ENCODE results near the gene PATJ.

The PATJ gene

DNA sequence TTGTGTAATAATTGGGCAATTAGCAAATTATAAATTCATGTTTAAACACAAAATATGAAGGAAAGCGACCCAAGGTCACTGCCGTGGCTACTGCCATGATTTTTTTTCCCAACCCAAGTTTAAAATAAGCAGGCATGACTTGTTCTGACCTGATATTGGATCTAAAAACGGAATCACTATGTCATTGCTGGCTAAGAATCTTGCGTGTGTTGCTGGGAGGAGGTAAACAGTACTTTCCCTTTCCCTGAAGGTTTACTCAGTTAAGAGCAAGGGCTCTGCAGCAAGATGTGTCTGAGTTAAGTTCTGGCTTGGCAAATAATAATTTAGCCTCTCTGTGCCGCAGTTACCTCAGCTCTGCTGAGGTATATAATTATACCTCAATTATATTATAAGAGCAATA is 326.7 kb downstream of the PATJ start:
- Histone ChIP-seq H3K4me1 (ENCODE audit: control insufficient read depth, insufficient read depth, low read length) (peaks cover 6% of the 10 kb centered on the region; the same call in 1 of the 2 replicates), H3K9me3 (ENCODE audit: control insufficient read depth, insufficient read depth, low read depth, low read length) (no peaks in the 10 kb centered on the region), H3K27ac (ENCODE audit: extremely low read depth, low read depth, low read length) (no peak overlapping the region), H3K36me3 (ENCODE audit: control insufficient read depth in 2 of 2, insufficient read depth in 1 of 2, low read length in 2 of 2) (no peaks in the 10 kb centered on the region), H3K4me3 (ENCODE audit: low read depth, low read length) (no peak overlapping the region)
- ChIA-PET CTCF (interaction anchor here (0.6 to 2.3 kb wide), 2 partner anchors 14 to 104 kb away, joined by 3 to 8 read pairs; no protein-coding TSS in a partner anchor), POLR2A (no interaction called here)
- no peak for TF ChIP-seq ZNF792 (tag by site-specific recombination; IDR thresholded peaks at IDR 0.05)
- TF ChIP-seq ZNF155 (tag by site-specific recombination; IDR thresholded peaks at IDR 0.05): no peak
- TF ChIP-seq, protein P1, sequence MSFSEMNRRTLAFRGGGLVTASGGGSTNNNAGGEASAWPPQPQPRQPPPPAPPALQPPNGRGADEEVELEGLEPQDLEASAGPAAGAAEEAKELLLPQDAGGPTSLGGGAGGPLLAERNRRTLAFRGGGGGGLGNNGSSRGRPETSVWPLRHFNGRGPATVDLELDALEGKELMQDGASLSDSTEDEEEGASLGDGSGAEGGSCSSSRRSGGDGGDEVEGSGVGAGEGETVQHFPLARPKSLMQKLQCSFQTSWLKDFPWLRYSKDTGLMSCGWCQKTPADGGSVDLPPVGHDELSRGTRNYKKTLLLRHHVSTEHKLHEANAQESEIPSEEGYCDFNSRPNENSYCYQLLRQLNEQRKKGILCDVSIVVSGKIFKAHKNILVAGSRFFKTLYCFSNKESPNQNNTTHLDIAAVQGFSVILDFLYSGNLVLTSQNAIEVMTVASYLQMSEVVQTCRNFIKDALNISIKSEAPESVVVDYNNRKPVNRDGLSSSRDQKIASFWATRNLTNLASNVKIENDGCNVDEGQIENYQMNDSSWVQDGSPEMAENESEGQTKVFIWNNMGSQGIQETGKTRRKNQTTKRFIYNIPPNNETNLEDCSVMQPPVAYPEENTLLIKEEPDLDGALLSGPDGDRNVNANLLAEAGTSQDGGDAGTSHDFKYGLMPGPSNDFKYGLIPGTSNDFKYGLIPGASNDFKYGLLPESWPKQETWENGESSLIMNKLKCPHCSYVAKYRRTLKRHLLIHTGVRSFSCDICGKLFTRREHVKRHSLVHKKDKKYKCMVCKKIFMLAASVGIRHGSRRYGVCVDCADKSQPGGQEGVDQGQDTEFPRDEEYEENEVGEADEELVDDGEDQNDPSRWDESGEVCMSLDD (tag by site-specific recombination; IDR thresholded peaks at IDR 0.05): no peak
- no peak for TF ChIP-seq ZNF366 (tag by site-specific recombination; conservative IDR thresholded peaks at IDR 0.05)
- no peak for TF ChIP-seq ZNF416 (tag by site-specific recombination; IDR thresholded peaks at IDR 0.05)
- TF ChIP-seq SP7 (tag by site-specific recombination; IDR thresholded peaks at IDR 0.05): no peak
- TF ChIP-seq ZNF610 (tag by site-specific recombination; IDR thresholded peaks at IDR 0.05; ENCODE audit: borderline replicate concordance): no peak
- no peak for TF ChIP-seq ZNF677 (tag by site-specific recombination; IDR thresholded peaks at IDR 0.05)
- TF ChIP-seq, protein P2, sequence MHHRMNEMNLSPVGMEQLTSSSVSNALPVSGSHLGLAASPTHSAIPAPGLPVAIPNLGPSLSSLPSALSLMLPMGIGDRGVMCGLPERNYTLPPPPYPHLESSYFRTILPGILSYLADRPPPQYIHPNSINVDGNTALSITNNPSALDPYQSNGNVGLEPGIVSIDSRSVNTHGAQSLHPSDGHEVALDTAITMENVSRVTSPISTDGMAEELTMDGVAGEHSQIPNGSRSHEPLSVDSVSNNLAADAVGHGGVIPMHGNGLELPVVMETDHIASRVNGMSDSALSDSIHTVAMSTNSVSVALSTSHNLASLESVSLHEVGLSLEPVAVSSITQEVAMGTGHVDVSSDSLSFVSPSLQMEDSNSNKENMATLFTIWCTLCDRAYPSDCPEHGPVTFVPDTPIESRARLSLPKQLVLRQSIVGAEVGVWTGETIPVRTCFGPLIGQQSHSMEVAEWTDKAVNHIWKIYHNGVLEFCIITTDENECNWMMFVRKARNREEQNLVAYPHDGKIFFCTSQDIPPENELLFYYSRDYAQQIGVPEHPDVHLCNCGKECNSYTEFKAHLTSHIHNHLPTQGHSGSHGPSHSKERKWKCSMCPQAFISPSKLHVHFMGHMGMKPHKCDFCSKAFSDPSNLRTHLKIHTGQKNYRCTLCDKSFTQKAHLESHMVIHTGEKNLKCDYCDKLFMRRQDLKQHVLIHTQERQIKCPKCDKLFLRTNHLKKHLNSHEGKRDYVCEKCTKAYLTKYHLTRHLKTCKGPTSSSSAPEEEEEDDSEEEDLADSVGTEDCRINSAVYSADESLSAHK (tag by site-specific recombination; IDR thresholded peaks at IDR 0.05): no peak
- no peak for TF ChIP-seq ZNF426 (tag by site-specific recombination; IDR thresholded peaks at IDR 0.05)
- TF ChIP-seq, protein P3, sequence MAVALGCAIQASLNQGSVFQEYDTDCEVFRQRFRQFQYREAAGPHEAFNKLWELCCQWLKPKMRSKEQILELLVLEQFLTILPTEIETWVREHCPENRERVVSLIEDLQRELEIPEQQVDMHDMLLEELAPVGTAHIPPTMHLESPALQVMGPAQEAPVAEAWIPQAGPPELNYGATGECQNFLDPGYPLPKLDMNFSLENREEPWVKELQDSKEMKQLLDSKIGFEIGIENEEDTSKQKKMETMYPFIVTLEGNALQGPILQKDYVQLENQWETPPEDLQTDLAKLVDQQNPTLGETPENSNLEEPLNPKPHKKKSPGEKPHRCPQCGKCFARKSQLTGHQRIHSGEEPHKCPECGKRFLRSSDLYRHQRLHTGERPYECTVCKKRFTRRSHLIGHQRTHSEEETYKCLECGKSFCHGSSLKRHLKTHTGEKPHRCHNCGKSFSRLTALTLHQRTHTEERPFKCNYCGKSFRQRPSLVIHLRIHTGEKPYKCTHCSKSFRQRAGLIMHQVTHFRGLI (tag by site-specific recombination; IDR thresholded peaks at IDR 0.05): no peak
- TF ChIP-seq ZNF404 (tag by site-specific recombination; IDR thresholded peaks at IDR 0.05): no peak
- TF ChIP-seq, protein P4, sequence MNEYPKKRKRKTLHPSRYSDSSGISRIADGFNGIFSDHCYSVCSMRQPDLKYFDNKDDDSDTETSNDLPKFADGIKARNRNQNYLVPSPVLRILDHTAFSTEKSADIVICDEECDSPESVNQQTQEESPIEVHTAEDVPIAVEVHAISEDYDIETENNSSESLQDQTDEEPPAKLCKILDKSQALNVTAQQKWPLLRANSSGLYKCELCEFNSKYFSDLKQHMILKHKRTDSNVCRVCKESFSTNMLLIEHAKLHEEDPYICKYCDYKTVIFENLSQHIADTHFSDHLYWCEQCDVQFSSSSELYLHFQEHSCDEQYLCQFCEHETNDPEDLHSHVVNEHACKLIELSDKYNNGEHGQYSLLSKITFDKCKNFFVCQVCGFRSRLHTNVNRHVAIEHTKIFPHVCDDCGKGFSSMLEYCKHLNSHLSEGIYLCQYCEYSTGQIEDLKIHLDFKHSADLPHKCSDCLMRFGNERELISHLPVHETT (tag by site-specific recombination; IDR thresholded peaks at IDR 0.05): no peak
- TF ChIP-seq, protein P5, sequence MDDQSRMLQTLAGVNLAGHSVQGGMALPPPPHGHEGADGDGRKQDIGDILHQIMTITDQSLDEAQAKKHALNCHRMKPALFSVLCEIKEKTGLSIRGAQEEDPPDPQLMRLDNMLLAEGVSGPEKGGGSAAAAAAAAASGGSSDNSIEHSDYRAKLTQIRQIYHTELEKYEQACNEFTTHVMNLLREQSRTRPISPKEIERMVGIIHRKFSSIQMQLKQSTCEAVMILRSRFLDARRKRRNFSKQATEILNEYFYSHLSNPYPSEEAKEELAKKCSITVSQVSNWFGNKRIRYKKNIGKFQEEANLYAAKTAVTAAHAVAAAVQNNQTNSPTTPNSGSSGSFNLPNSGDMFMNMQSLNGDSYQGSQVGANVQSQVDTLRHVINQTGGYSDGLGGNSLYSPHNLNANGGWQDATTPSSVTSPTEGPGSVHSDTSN (CRISPR knock-in tag; IDR thresholded peaks at IDR 0.05): no peak
- TF ChIP-seq HOXC10 (CRISPR knock-in tag; IDR thresholded peaks at IDR 0.05): no peak
- TF ChIP-seq, protein P6, sequence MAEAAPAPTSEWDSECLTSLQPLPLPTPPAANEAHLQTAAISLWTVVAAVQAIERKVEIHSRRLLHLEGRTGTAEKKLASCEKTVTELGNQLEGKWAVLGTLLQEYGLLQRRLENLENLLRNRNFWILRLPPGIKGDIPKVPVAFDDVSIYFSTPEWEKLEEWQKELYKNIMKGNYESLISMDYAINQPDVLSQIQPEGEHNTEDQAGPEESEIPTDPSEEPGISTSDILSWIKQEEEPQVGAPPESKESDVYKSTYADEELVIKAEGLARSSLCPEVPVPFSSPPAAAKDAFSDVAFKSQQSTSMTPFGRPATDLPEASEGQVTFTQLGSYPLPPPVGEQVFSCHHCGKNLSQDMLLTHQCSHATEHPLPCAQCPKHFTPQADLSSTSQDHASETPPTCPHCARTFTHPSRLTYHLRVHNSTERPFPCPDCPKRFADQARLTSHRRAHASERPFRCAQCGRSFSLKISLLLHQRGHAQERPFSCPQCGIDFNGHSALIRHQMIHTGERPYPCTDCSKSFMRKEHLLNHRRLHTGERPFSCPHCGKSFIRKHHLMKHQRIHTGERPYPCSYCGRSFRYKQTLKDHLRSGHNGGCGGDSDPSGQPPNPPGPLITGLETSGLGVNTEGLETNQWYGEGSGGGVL (tag by site-specific recombination; IDR thresholded peaks at IDR 0.05): no peak
- TF ChIP-seq ZNF354C (tag by site-specific recombination; IDR thresholded peaks at IDR 0.05; ENCODE audit: borderline replicate concordance, low read depth): no peak
- TF ChIP-seq, protein P7, sequence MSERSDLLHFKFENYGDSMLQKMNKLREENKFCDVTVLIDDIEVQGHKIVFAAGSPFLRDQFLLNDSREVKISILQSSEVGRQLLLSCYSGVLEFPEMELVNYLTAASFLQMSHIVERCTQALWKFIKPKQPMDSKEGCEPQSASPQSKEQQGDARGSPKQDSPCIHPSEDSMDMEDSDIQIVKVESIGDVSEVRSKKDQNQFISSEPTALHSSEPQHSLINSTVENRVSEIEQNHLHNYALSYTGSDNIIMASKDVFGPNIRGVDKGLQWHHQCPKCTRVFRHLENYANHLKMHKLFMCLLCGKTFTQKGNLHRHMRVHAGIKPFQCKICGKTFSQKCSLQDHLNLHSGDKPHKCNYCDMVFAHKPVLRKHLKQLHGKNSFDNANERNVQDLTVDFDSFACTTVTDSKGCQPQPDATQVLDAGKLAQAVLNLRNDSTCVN (tag by site-specific recombination; optimal IDR thresholded peaks at IDR 0.05): no peak
- TF ChIP-seq GLIS2 (tag by site-specific recombination; IDR thresholded peaks at IDR 0.05): no peak
- TF ChIP-seq ZEB2 (tag by site-specific recombination; IDR thresholded peaks at IDR 0.05): no peak
